OCI-LY7 (cell line): Measurements from ENCODE around the gene ANO9.
"Not testable (repeated sequence)": the region's sequence is repeated elsewhere in the genome, so short reads cannot be mapped to it uniquely, and the experiment has no call there.

Source experiments
- EZH2phosphoT487 ChIP-seq: fragments of 200-600 bp; sonication (generic); IDR thresholded peaks from 2 replicates; pipeline ENCODE4 v1.6.1; 2018; ENCODE audit warnings: low read depth, borderline replicate concordance, mild to moderate bottlenecking, mixed run types, antibody characterized with exemption, low read length, moderate library complexity, mixed read lengths
- TF ChIP-seq, protein P1 (sequence below): fragments of 200-600 bp; sonication (generic); conservative IDR thresholded peaks from 2 replicates; pipeline ENCODE4 v1.5.1; 2014; ENCODE audit warnings: mild to moderate bottlenecking, antibody characterized with exemption, low read length, moderate library complexity, mixed read lengths

DNA sequence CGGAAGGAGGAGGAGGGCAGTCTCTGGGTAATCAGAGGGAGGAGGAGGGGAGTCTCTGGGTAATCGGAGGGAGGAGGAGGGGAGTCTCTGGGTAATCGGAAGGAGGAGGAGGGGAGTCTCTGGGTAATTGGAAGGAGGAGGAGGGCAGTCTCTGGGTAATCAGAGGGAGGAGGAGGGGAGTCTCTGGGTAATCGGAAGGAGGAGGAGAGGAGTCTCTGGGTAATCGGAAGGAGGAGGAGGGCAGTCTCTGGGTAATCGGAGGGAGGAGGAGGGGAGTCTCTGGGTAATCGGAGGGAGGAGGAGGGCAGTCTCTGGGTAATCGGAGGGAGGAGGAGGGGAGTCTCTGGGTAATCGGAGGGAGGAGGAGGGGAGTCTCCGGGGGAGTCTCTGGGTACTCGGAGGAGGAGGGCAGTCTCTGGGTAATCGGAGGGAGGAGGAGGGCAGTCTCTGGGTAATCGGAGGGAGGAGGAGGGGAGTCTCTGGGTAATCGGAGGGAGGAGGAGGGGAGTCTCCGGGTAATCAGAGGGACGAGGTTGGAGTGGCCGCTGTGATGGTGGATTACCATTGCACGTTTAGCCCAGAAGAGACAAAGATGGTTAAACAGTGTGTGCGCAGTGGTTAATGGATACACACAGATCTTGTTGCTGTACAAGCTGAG, 27.3 kb upstream of the ANO9 start:
- TF ChIP-seq, protein P1, sequence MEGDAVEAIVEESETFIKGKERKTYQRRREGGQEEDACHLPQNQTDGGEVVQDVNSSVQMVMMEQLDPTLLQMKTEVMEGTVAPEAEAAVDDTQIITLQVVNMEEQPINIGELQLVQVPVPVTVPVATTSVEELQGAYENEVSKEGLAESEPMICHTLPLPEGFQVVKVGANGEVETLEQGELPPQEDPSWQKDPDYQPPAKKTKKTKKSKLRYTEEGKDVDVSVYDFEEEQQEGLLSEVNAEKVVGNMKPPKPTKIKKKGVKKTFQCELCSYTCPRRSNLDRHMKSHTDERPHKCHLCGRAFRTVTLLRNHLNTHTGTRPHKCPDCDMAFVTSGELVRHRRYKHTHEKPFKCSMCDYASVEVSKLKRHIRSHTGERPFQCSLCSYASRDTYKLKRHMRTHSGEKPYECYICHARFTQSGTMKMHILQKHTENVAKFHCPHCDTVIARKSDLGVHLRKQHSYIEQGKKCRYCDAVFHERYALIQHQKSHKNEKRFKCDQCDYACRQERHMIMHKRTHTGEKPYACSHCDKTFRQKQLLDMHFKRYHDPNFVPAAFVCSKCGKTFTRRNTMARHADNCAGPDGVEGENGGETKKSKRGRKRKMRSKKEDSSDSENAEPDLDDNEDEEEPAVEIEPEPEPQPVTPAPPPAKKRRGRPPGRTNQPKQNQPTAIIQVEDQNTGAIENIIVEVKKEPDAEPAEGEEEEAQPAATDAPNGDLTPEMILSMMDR: not testable (repeated sequence)
- TF ChIP-seq EZH2phosphoT487: not testable (repeated sequence)
